Measurements from ENCODE around the gene ORM1.

ORM1 gene

GRCh38 chr9:114282926-114283325 lies 40.0 kb upstream of the ORM1 start:
- H3K79me1 ChIP-seq (ENCODE audit: low read length) = peaks cover 15% of the 10 kb centered on the region
- peaks cover 14 to 39% of the 10 kb centered on the region in 2 experiments for H3K4me1 ChIP-seq (ENCODE audit: control insufficient read depth in 1 of 2, insufficient read depth in 2 of 2, low read length in 2 of 2)
- H2BK12ac ChIP-seq (ENCODE audit: low read length) = no peak overlapping the region
- no peak overlapping the region for H2AFZ ChIP-seq (ENCODE audit: insufficient read depth, low read length, poor library complexity)
- H4K12ac ChIP-seq (ENCODE audit: low read depth, low read length) = no peak overlapping the region
- WGBS (ENCODE audit: extremely low coverage, insufficient coverage, insufficient read length) = no CpG with 5 or more reads among the region's 5 CpGs
- DNase-seq = peak; percentile 41 to 71
- no peak overlapping the region for H2AK5ac ChIP-seq (ENCODE audit: low read length)
- no peak overlapping the region for H4K8ac ChIP-seq (ENCODE audit: low read depth, low read length)
- H3K9ac ChIP-seq (ENCODE audit: low read length) = no peak overlapping the region
- H3K36me3 ChIP-seq (ENCODE audit: control insufficient read depth in 1 of 2, insufficient read depth in 2 of 2, low read length in 2 of 2) = peaks cover 35 to 37% of the 10 kb centered on the region in 2 experiments
- H3K27ac ChIP-seq (ENCODE audit: low read depth, low read length) = peak overlapping the region; percentile 13
- no peak overlapping the region for H3K23ac ChIP-seq (ENCODE audit: low read length)
- no peak overlapping the region for H3K18ac ChIP-seq (ENCODE audit: low read length)
- H3K9me3 ChIP-seq (ENCODE audit: insufficient read depth, low read depth, low read length) = peaks cover 9% of the 10 kb centered on the region
- no peak overlapping the region for H3K4me3 ChIP-seq (ENCODE audit: low read depth, low read length)
- no peaks in the 10 kb centered on the region for H3K79me2 ChIP-seq (ENCODE audit: control insufficient read depth, insufficient read depth, low read length, poor library complexity)
- H3K4ac ChIP-seq (ENCODE audit: low read depth, low read length) = no peak overlapping the region
- H4K91ac ChIP-seq (ENCODE audit: low read depth, low read length) = no peak overlapping the region
- no peak overlapping the region for H2BK120ac ChIP-seq (ENCODE audit: insufficient read depth, low read length, poor library complexity)
- H3K4me2 ChIP-seq (ENCODE audit: low read length) = peak overlapping the region; percentile 28
- H2BK5ac ChIP-seq (ENCODE audit: low read depth, low read length, poor library complexity) = no peak overlapping the region
- no peak overlapping the region for H3K14ac ChIP-seq (ENCODE audit: low read length)
- no peaks in the 10 kb centered on the region for H3K27me3 ChIP-seq (ENCODE audit: insufficient read depth, low read length)

GRCh38 chr9:114283551-114284111 lies 39.3 kb upstream of the ORM1 start:
- Histone ChIP-seq H2BK5ac (ENCODE audit: low read depth, low read length, poor library complexity) (no peak overlapping the region), H3K27ac (ENCODE audit: low read depth, low read length) (no peak overlapping the region), H2BK120ac (ENCODE audit: insufficient read depth, low read length, poor library complexity) (peak overlapping the region; percentile 35), H3K79me1 (ENCODE audit: low read length) (peaks cover 19% of the 10 kb centered on the region), H4K8ac (ENCODE audit: low read depth, low read length) (no peak overlapping the region), H4K12ac (ENCODE audit: low read depth, low read length) (no peak overlapping the region), H3K4me3 (ENCODE audit: low read depth, low read length) (no peak overlapping the region), H3K9me3 (ENCODE audit: insufficient read depth, low read depth, low read length) (peaks cover 8% of the 10 kb centered on the region), H2AK5ac (ENCODE audit: low read length) (peak overlapping the region; percentile 51), H3K18ac (ENCODE audit: low read length) (peak overlapping the region; percentile 22), H2AFZ (ENCODE audit: insufficient read depth, low read length, poor library complexity) (no peak overlapping the region), H3K4me2 (ENCODE audit: low read length) (no peak overlapping the region), H3K14ac (ENCODE audit: low read length) (no peak overlapping the region), H2BK12ac (ENCODE audit: low read length) (no peak overlapping the region), H3K23ac (ENCODE audit: low read length) (no peak overlapping the region), H3K79me2 (ENCODE audit: control insufficient read depth, insufficient read depth, low read length, poor library complexity) (no peaks in the 10 kb centered on the region), H3K4me1 (ENCODE audit: control insufficient read depth in 1 of 2, insufficient read depth in 2 of 2, low read length in 2 of 2) (peaks cover 20 to 37% of the 10 kb centered on the region in 2 experiments), H3K9ac (ENCODE audit: low read length) (no peak overlapping the region), H3K27me3 (ENCODE audit: insufficient read depth, low read length) (no peaks in the 10 kb centered on the region), H3K4ac (ENCODE audit: low read depth, low read length) (no peak overlapping the region), H3K36me3 (ENCODE audit: control insufficient read depth in 1 of 2, insufficient read depth in 2 of 2, low read length in 2 of 2) (peaks cover 35 to 37% of the 10 kb centered on the region in 2 experiments), H4K91ac (ENCODE audit: low read depth, low read length) (peak overlapping the region; percentile 52)
- DNase-seq = no peak
- WGBS (ENCODE audit: extremely low coverage, insufficient coverage, insufficient read length) = no CpG with 5 or more reads among the region's 14 CpGs

- H3K18ac ChIP-seq (ENCODE audit: low read length) = no peak overlapping the region
- no CpG with 5 or more reads among the region's 11 CpGs for WGBS (ENCODE audit: extremely low coverage, insufficient coverage, insufficient read length)
- no peak overlapping the region for H2AK5ac ChIP-seq (ENCODE audit: low read length)
- peaks cover 24% of the 10 kb centered on the region for H3K79me1 ChIP-seq (ENCODE audit: low read length)
- no peak overlapping the region for H3K4ac ChIP-seq (ENCODE audit: low read depth, low read length)
- no peaks in the 10 kb centered on the region for H3K79me2 ChIP-seq (ENCODE audit: control insufficient read depth, insufficient read depth, low read length, poor library complexity)
- no peak overlapping the region for H3K23ac ChIP-seq (ENCODE audit: low read length)
- no peaks in the 10 kb centered on the region for H3K27me3 ChIP-seq (ENCODE audit: insufficient read depth, low read length)
- peak overlapping the region; percentile 12 for H3K14ac ChIP-seq (ENCODE audit: low read length)
- H3K36me3 ChIP-seq (ENCODE audit: control insufficient read depth in 1 of 2, insufficient read depth in 2 of 2, low read length in 2 of 2) = peaks cover 37 to 39% of the 10 kb centered on the region in 2 experiments
- H2BK12ac ChIP-seq (ENCODE audit: low read length) = peak overlapping the region; percentile 16
- peak overlapping the region; percentile 29 for H4K91ac ChIP-seq (ENCODE audit: low read depth, low read length)
- no peak overlapping the region for H3K4me3 ChIP-seq (ENCODE audit: low read depth, low read length)
- H3K4me1 ChIP-seq (ENCODE audit: control insufficient read depth in 1 of 2, insufficient read depth in 2 of 2, low read length in 2 of 2) = peaks cover 23 to 34% of the 10 kb centered on the region in 2 experiments
- no peak overlapping the region for H2BK5ac ChIP-seq (ENCODE audit: low read depth, low read length, poor library complexity)
- peaks cover 6% of the 10 kb centered on the region for H3K9me3 ChIP-seq (ENCODE audit: insufficient read depth, low read depth, low read length)
- no peak overlapping the region for H4K12ac ChIP-seq (ENCODE audit: low read depth, low read length)
- no peak for DNase-seq
- no peak overlapping the region for H2AFZ ChIP-seq (ENCODE audit: insufficient read depth, low read length, poor library complexity)
- H3K9ac ChIP-seq (ENCODE audit: low read length) = no peak overlapping the region
- H4K8ac ChIP-seq (ENCODE audit: low read depth, low read length) = no peak overlapping the region
- H3K27ac ChIP-seq (ENCODE audit: low read depth, low read length) = no peak overlapping the region
- no peak overlapping the region for H2BK120ac ChIP-seq (ENCODE audit: insufficient read depth, low read length, poor library complexity)
- no peak overlapping the region for H3K4me2 ChIP-seq (ENCODE audit: low read length)
These were observed 38.4 kb upstream of the ORM1 start for GRCh38 chr9:114284316-114285060.

- no peak overlapping the region for H3K4me3 ChIP-seq (ENCODE audit: low read depth, low read length)
- H4K12ac ChIP-seq (ENCODE audit: low read depth, low read length) = no peak overlapping the region
- no peak overlapping the region for H3K4me2 ChIP-seq (ENCODE audit: low read length)
These were observed 37.6 kb upstream of the ORM1 start for GRCh38 chr9:114285166-114285867.

More at GRCh38 chr9:114285166-114285867, 37.6 kb upstream of the ORM1 start:
- no peak overlapping the region for H2AFZ ChIP-seq (ENCODE audit: insufficient read depth, low read length, poor library complexity)
- H3K18ac ChIP-seq (ENCODE audit: low read length) = no peak overlapping the region
- no peak overlapping the region for H3K14ac ChIP-seq (ENCODE audit: low read length)
- H3K79me2 ChIP-seq (ENCODE audit: control insufficient read depth, insufficient read depth, low read length, poor library complexity) = no peaks in the 10 kb centered on the region
- H3K23ac ChIP-seq (ENCODE audit: low read length) = no peak overlapping the region
- no peak overlapping the region for H3K9ac ChIP-seq (ENCODE audit: low read length)
- peaks cover 23 to 34% of the 10 kb centered on the region in 2 experiments for H3K4me1 ChIP-seq (ENCODE audit: control insufficient read depth in 1 of 2, insufficient read depth in 2 of 2, low read length in 2 of 2)
- peak overlapping the region; percentile 41 for H4K91ac ChIP-seq (ENCODE audit: low read depth, low read length)
- H2AK5ac ChIP-seq (ENCODE audit: low read length) = peak overlapping the region; percentile 7
- no peaks in the 10 kb centered on the region for H3K27me3 ChIP-seq (ENCODE audit: insufficient read depth, low read length)
- no peak overlapping the region for H2BK5ac ChIP-seq (ENCODE audit: low read depth, low read length, poor library complexity)
- DNase-seq = no peak
- no CpG with 5 or more reads among the region's 20 CpGs for WGBS (ENCODE audit: extremely low coverage, insufficient coverage, insufficient read length)
- peaks cover 39 to 40% of the 10 kb centered on the region in 2 experiments for H3K36me3 ChIP-seq (ENCODE audit: control insufficient read depth in 1 of 2, insufficient read depth in 2 of 2, low read length in 2 of 2)
- H3K9me3 ChIP-seq (ENCODE audit: insufficient read depth, low read depth, low read length) = peaks cover 6% of the 10 kb centered on the region
- H3K27ac ChIP-seq (ENCODE audit: low read depth, low read length) = no peak overlapping the region
- peaks cover 24% of the 10 kb centered on the region for H3K79me1 ChIP-seq (ENCODE audit: low read length)
- peak overlapping the region; percentile 12 for H2BK12ac ChIP-seq (ENCODE audit: low read length)
- no peak overlapping the region for H3K4ac ChIP-seq (ENCODE audit: low read depth, low read length)
- no peak overlapping the region for H4K8ac ChIP-seq (ENCODE audit: low read depth, low read length)
- H2BK120ac ChIP-seq (ENCODE audit: insufficient read depth, low read length, poor library complexity) = no peak overlapping the region
